ENCODE measurements around the gene C19orf18.

DNA sequence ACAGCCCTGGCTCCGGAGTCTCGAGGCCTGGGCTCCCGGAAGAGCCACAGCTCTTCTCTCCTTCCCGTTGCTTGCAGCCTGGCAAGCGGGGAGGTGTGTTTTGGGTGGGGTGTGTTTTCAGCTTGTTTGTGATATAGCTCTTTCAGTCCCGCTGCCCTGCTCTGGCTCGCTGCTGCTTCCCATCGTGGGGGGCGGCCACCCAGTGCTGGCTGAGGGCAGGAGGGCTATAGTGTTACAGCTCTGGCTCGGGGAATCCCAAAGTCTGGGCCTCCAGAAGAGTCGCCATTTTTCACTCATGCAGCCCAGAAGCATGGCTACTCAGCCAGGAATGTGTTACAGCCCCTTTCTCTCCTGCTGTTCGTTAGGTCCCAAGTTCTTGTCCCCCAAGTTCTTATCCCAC lies 24.6 kb downstream of the C19orf18 start:
- TF ChIP-seq, protein P1, sequence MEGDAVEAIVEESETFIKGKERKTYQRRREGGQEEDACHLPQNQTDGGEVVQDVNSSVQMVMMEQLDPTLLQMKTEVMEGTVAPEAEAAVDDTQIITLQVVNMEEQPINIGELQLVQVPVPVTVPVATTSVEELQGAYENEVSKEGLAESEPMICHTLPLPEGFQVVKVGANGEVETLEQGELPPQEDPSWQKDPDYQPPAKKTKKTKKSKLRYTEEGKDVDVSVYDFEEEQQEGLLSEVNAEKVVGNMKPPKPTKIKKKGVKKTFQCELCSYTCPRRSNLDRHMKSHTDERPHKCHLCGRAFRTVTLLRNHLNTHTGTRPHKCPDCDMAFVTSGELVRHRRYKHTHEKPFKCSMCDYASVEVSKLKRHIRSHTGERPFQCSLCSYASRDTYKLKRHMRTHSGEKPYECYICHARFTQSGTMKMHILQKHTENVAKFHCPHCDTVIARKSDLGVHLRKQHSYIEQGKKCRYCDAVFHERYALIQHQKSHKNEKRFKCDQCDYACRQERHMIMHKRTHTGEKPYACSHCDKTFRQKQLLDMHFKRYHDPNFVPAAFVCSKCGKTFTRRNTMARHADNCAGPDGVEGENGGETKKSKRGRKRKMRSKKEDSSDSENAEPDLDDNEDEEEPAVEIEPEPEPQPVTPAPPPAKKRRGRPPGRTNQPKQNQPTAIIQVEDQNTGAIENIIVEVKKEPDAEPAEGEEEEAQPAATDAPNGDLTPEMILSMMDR (IDR thresholded peaks at IDR 0.05; ENCODE audit: poor library complexity, severe bottlenecking): no peak
- TF ChIP-seq EZH2 (IDR thresholded peaks at IDR 0.05; ENCODE audit: borderline replicate concordance, insufficient read depth, low read length, poor library complexity, severe bottlenecking) (no peak), EP300 (conservative IDR thresholded peaks at IDR 0.05; ENCODE audit: poor library complexity, severe bottlenecking) (no peak), RAD21 (conservative IDR thresholded peaks at IDR 0.05) (no peak), SMC3 (conservative IDR thresholded peaks at IDR 0.05; ENCODE audit: poor library complexity) (no peak), TAF1 (IDR thresholded peaks at IDR 0.05; ENCODE audit: low read depth) (no peak), POLR2AphosphoS5 (IDR thresholded peaks at IDR 0.05) (no peak)
- TF ChIP-seq, protein P2, sequence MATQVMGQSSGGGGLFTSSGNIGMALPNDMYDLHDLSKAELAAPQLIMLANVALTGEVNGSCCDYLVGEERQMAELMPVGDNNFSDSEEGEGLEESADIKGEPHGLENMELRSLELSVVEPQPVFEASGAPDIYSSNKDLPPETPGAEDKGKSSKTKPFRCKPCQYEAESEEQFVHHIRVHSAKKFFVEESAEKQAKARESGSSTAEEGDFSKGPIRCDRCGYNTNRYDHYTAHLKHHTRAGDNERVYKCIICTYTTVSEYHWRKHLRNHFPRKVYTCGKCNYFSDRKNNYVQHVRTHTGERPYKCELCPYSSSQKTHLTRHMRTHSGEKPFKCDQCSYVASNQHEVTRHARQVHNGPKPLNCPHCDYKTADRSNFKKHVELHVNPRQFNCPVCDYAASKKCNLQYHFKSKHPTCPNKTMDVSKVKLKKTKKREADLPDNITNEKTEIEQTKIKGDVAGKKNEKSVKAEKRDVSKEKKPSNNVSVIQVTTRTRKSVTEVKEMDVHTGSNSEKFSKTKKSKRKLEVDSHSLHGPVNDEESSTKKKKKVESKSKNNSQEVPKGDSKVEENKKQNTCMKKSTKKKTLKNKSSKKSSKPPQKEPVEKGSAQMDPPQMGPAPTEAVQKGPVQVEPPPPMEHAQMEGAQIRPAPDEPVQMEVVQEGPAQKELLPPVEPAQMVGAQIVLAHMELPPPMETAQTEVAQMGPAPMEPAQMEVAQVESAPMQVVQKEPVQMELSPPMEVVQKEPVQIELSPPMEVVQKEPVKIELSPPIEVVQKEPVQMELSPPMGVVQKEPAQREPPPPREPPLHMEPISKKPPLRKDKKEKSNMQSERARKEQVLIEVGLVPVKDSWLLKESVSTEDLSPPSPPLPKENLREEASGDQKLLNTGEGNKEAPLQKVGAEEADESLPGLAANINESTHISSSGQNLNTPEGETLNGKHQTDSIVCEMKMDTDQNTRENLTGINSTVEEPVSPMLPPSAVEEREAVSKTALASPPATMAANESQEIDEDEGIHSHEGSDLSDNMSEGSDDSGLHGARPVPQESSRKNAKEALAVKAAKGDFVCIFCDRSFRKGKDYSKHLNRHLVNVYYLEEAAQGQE (IDR thresholded peaks at IDR 0.05; ENCODE audit: borderline replicate concordance): no peak

Measured in neural cell (in vitro differentiated cells).